DMS153 treated with DMSO at 0.1 percent for 48 hours (cell line): ENCODE results near the gene ZNF524.
A peak's percentile ranks its signal among the peaks of the same experiment; 100 is the strongest.

Experiments
- DNase-seq: peaks from one replicate; lab custom pipeline; 2025; ENCODE audit not compliant: unreplicated experiment; lab: John Stamatoyannopoulos, UW

ZNF524 gene

GRCh38 chr19:55641426-55642152 is 41.5 kb downstream of the ZNF524 start:
- no peak for DNase-seq

- no peak for DNase-seq
Measured at GRCh38 chr19:55642153-55643002, 42.3 kb downstream of the ZNF524 start.

GRCh38 chr19:55643003-55643886 is 43.2 kb downstream of the ZNF524 start, which contains the start of gene ZNF581:
ZNF581 (plus strand) TSS chr19:55643649; CDS start chr19:55644572, 923 bp downstream.
- peak; percentile 51 for DNase-seq

GRCh38 chr19:55643887-55644176 is 43.7 kb downstream of the ZNF524 start:
- DNase-seq = no peak

GRCh38 chr19:55644191-55644833 is 44.2 kb downstream of the ZNF524 start:
- no peak for DNase-seq

- no peak for DNase-seq
Measured at GRCh38 chr19:55644842-55645511, 44.9 kb downstream of the ZNF524 start.

GRCh38 chr19:55645512-55645881 is 45.4 kb downstream of the ZNF524 start:
- no peak for DNase-seq

- no peak for DNase-seq
Measured at GRCh38 chr19:55646889-55647731, 47.0 kb downstream of the ZNF524 start.

GRCh38 chr19:55647732-55648584 is 47.9 kb downstream of the ZNF524 start, which contains the start of gene CCDC106:
CCDC106 (plus strand) TSS chr19:55648212; CDS start chr19:55649047, 835 bp downstream.
- no peak for DNase-seq

- DNase-seq = no peak
Measured at GRCh38 chr19:55648585-55649267, 48.6 kb downstream of the ZNF524 start.

- DNase-seq = no peak
Measured at GRCh38 chr19:55649268-55650125, 49.4 kb downstream of the ZNF524 start.

GRCh38 chr19:55650126-55650557 is 50.1 kb downstream of the ZNF524 start:
- DNase-seq = no peak

GRCh38 chr19:55650602-55651230 is 50.6 kb downstream of the ZNF524 start:
- no peak for DNase-seq

GRCh38 chr19:55651236-55651635 is 51.1 kb downstream of the ZNF524 start:
- no peak for DNase-seq

- no peak for DNase-seq
Measured at GRCh38 chr19:55652311-55653128, 52.4 kb downstream of the ZNF524 start.
